DMS 273 (cell line): ENCODE measurements around the gene ACTG2.
A peak's percentile ranks its signal among the peaks of the same experiment; 100 is the strongest.
"Not testable (repeated sequence)": the region's sequence is repeated elsewhere in the genome, so short reads cannot be mapped to it uniquely, and the experiment has no call there.

ENCODE experiments used
- DNase-seq: peaks from one replicate; lab custom pipeline; 2025; ENCODE audit not compliant: unreplicated experiment; lab: John Stamatoyannopoulos, UW

The ACTG2 gene

DNA sequence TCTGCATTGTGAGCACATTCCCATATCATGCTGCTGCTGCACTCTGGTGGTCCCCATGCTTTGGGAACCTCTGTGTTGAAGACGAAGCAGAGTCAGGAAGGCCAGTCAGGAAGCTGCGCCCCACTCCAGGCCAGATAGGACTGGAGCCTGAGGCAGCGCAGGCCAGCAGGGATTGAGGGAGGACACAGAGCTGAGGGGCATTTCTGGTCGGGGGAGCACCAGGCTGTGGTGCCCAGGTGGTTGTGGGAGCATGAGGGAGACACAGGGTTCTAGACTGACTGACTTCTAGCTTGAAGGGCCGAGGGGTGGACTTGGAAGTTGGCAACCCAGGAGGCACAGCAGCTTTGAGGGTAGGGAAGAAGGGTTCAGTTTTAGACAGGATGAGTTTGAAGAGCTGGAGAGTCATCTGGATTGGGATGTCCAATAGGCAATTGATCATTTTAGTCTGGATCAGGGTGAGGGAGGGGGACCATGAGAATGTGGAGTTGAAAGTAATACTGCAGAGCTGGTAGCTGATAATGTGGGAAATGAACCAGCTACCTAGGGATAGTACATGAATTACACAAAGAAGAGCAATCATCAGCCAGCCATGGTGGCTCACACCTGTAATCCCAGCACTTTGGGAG, 1.4 kb upstream of the ACTG2 start:
- DNase-seq, result no peak

DNA sequence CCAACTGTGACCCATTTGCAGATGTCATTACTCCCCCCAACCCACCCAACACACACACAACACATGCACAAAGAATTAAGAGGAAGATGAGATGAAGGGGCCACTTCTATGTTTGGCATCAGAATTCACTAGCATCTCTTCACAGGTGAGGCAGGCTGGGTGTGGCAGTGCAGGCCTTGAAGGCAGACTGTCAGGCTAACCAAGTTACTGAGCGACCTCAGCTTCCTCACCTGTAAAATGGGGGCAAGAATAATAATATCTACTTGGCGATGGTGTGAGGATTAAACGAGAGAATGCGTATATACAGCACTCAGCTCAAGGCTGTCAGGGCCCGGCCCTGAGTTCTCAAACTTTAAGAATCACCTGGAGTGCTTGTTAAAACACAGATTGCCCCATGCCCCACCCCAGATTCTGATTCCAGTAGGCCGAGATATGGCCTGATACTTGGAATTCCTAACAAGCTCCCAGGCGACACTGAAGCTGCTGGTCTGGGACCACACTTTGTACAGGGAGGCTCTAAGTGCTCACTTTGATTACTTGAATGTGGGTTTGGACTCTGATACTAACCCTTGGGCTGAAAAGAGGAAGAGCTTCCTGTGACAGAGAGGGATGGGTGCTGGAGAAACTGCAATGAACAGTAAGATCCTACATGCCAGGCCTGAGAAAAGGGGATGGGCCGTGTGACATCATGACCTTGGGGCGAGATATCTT, 1.1 kb downstream of the ACTG2 start:
- no peak for DNase-seq

DNA sequence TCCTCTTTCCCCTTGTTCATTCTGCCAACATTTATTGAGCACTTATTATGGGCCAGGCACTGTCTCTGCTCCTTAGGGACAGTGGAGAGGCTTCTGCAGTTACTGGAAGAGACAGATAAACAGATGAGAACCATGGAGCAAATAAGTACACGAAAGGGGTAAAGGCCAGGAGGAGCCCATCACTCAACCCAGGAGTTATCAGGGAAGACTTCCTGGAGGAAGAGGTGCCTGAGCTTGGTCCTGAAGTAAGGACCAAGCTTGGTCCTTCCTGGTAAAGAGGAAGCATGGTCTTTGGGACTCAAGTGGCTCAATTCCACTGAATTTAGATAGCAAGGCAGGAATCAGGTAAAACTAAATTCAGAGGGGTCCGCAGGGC, 1.7 kb downstream of the ACTG2 start:
- DNase-seq, result no peak

DNA sequence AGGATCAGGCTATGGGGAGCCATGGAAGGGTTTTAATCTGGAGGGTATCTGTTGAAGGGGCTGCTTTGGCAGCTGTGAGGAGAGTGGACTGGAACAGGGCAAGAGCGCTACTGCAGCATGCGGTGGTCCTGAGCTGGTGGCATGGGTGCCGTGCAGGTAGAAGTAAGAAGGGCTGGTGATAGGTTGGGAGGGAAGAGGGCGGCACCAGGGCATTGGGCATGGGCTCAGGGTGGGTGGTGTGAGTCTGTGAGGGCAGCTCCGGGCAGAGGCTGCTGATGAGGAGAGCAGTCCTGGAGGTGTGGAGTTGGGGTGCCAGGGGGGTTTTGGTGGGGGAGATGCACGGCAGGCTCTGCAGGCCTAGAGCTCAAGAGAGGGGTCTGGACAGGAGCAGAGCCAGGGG, 2.1 kb downstream of the ACTG2 start:
- DNase-seq, result no peak

DNA sequence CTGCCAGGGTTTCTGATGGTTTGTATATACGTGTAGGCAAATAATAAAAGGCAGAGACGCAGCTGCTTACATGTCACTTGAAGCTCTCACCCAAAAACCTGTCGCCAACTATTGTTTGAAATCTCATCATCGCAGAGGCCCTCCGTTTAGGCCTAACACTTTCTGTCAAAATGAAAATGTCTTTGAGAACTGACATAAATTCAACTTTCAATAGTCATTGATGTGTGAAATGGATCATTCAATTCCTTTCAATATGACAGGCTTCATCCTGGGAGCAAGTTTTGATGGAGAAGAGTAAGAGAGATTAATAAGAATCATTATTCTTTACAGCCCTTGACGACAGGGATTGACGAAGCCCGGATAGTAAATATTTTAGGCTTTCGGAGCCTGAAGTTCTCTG, 2.7 kb downstream of the ACTG2 start:
- no peak for DNase-seq

DNA sequence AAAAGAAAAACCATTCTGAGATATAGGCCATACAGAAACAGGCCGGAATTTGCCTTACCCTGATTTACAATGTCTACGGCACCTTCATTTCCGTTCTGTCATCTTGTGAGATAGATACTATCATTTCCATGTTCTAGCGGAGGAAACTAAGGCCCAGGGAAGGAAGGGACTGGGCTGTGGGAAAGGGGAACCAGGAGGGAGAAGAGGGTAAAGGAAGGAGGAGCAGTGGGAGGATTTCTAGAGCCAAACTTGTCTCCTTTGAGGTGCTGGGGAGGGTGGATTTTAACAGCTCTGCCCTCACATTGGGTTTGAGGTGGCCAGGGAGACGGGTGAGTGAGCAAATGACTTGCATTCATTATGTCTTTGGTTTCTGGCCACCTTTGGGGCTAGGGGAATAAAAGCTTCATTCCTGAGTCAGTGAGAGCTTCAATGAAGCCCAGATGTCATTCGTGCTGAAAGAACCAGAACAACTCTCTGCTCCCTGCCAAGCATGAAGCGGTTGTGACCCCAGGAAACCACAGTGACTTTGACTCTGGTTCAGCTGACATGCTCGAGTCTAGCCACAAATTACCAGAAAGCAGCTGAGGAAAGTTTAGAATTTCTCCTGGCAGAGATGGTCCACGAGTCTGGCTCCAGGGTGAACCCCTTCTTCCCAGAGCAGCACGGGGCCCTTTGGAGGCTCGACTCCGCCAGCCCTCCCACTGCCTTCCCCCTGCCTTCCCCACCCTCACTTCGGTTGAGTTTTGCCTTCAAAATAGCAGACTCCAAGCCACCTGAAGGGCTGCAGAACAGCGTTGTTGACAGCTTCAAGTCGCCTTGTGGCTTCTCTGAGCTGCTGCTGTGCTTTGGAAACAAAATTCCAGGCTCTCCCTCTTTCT, 3.8 kb downstream of the ACTG2 start:
- no peak for DNase-seq

DNA sequence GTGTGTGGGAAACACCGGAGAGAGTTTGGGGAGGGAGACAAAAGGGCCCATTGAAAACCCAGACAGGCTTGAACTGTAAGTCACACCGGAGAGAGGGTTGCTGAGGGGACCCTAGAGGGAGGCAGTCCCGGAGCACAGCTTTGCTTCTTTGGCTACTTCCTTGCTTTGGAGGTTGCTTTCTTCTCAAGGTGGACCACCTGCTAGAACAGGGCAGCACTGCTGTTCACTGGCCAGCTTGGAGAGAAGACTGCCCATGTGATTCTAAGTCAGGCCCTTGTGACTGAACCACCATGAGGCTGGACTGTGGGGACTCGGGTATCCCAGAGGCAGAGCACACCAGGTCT, 4.4 kb downstream of the ACTG2 start:
- DNase-seq, result no peak

DNA sequence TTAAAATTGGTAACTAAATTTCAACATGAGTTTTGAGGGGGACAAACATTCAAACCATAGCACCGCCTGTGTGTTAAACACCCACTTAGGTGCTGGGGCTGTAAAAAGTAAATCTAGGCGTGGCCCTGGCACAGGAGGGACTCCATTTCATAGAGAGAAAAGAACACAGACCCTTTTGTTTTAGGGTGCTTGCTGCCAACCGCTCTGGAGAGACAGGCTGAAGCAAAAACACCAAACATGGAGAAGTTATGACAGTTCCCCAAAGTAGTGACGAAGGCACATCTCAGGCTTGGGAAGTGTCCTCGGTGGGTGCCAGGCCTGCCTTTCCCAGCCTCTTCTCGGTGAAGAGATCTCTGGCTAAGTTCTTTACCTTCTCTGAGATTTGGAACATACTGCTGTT, 5.1 kb downstream of the ACTG2 start:
- no peak for DNase-seq

DNA sequence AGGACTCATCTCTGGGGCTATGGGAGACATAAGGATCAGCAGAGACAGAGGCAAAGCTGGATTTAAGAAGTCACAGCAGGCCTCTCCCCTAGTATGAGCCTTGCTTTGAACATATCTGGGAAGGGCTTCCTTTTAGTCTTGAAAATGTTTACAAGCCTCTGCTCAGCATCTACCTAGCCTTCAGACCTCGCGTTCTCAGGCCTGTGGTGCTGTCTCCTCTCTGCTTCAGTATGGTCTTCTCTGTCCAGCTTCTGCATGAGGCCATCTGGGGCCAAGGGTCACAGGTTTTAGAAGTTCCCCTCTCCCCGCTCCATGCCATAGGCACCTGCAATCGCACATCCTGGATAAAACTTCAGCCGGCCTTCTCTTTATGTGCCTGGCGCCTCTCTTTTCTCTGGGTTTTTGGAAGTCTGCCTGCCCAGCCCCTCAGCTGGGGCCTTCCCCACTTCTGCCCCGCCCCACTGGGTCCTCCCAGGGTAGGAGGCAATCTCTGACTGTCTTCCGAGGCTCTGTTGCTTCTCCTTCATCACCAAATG, 7.1 kb downstream of the ACTG2 start:
- peak; percentile 88 for DNase-seq

DNA sequence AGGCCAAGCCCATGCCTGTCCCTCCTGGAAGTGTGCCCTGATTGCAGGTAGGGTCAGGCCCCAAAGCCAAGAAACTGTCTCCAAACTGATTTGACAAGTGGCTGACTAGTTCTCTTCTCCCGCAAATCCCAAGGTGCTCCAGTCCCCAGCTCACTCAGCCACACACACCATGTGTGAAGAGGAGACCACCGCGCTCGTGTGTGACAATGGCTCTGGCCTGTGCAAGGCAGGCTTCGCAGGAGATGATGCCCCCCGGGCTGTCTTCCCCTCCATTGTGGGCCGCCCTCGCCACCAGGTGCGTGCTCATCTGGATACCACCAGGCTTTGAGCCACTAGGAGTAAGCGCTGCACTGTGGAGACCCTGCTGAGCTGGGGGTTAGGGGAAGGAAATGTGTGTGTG, 8.3 kb downstream of the ACTG2 start:
- no peak for DNase-seq

DNA sequence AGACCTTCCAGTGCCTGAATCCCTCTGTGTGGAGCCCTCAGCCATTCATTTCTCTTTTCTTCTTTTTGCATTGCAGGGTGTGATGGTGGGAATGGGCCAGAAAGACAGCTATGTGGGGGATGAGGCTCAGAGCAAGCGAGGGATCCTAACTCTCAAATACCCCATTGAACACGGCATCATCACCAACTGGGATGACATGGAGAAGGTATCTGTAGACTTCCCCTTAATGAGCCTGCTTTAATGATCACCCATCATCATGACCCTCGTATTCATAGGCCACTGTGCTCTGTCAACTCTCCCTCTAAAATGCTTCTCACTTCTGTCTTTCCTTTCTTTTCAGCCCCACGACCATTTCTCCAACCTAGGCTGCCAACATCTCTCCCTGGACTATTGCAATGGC, 9.5 kb downstream of the ACTG2 start:
- no peak for DNase-seq

DNA sequence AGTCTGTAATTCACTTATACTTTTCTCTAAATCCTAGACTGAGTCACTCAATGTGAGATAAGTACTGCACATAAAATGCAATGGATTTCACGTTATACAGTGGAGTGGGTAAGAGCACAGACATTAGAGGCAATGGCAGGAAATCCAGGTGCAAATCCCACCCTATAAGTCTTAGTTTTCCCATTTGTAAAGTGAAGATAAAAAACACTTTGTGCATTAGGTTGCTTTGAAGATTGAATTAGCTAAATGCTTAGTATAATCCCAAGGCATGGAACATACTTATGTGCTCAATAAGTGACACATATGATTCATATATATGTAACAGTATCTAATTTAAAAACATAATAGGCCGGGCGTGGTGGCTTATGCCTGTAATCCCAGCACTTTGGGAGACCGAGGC, 10.5 kb downstream of the ACTG2 start:
- no peak for DNase-seq

DNA sequence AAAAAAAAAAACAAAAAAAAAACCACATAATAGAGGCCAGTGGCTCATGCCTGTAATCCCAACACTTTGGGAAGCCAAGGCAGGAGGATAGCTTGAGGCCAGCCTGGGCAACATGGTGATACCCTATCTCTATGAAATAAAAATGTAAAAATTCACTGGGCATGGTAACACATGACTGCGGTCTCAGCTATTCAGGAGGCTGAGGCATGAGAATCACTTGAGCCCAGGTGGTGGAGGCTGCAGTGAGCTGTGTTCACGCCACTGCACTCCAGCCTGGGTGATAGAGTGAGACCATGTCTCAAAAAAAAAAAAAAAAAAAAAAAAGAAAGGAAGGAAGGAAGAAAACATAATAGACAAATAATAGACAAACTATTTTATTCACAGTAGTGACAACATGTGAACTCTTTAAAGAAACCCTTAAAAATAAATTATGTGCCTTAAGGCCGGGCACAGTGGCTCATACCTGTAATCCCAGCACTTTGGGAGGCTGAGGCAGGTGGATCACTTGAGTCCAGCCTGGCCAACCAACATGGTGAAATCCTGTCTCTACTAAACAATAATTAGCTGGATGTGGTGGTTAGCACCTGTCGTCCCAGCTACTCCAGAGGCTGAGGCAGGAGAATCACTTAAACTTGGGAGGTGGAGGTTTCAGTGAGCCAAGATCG, 11.3 kb downstream of the ACTG2 start:
- DNase-seq, result not testable (repeated sequence)

DNA sequence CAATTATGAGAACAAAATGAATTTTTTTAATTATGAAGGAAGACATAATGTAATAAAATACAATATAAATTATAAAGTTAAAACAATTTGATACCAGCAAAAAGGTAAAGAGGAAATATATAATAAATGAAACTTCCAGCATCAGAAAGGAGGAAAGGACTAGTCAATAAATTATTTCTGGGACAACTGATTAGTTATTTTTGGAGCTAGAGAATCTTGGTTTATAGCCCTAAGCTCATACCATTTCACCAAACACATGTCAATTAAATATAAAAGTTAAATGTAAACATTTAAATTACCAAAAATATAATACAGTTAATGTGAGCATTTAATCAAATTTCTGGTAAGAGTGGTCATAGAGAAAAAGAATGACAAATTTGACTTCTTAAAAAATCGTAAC, 12.1 kb downstream of the ACTG2 start:
- no peak for DNase-seq

DNA sequence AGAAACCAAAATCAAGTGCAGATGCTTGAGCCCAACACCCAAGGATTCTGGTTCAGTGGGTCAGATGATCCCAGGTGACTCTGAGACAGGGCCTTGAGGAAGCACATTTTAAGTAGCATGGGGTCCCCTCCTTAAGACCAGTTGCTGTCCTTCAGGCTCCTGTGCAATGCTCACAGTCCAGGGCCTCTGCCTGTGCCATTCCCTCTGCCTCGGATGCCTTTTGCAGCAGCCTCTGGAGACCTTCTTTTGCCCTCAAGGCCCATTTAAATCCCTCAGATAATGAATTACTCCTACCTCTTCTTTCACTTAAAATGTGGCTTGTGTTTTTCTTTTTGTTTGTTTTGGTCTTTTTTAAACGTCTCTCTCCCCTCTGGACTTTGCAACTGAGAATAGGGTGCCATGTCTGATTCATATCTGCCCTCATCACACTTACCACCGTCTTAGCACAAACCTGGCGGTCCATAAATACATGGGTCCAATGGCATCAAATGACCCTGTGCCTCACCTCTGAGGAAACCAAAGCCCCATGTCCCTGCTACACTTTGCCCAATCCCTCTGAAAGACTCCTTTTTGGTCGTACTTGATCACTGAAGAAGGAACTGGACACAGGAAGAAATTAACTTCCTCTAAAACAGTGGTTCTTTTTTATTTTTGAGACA, 14.2 kb downstream of the ACTG2 start:
- DNase-seq, result no peak

DNA sequence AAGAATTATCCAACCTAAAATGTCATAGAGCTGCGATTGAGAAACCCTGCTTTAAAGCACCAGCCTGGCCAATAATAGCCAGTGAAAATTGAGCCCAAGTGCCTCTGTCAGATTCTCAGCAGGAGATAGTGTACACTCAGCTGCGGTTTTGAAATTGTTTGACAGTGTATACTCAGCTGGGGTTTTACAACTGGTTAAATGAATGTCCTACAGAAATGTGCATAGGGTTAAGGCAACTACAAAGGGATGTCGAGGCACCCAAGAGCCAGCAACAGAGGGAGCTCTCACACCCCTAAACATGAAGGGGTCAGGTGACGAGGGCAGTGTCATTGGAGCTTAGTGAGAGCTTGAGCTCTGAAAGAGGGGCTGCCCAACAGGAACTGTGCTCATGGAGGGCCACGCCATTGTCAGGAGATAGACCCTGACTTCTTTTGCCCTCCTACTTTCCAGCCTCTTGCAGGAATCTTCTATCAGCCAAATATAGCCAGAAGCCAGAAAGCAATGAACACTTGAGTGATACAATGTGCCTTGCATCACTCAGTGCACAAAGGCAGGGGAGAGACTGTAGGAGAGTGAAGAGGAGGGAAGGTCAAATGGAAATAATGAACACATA, 15.1 kb downstream of the ACTG2 start:
- DNase-seq, result peak; percentile 40

DNA sequence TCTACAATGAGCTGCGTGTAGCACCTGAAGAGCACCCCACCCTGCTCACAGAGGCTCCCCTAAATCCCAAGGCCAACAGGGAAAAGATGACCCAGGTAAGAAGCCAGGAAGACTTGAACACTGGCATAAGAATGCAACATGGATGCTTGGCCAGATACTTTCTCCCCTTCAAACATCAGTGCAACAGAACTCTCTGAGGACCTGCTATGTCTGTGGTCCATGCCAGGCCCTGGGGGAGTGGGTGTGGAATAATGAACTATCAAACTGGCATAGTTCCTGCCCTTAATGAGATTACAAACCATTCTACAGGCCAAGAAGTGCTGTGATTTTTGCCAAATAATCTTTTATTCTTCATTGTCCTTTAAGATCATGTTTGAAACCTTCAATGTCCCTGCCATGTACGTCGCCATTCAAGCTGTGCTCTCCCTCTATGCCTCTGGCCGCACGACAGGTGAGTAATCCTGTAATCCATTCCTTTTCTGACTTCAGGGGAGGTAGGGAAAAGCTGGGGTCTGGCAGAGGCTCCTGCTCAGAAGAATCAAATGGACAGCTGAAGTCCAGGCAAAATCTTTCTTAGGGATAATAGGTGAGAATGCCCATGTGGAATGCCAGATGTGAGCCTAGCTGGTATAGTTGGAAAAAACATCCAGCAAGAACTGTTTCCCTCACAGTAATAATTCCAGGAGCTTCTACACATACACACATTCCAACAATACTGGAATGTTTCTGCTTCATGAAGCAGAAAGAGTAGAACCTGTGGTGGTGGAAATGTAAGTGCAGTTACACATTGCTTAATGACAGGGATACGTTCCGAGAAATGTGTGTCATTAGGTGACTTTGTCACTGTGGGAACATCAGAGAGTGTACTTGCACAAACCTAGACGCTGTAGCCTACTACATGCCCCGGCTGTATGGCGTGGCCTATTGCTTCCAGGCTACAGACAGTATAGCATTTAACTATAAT, 16.2 kb downstream of the ACTG2 start:
- no peak for DNase-seq

DNA sequence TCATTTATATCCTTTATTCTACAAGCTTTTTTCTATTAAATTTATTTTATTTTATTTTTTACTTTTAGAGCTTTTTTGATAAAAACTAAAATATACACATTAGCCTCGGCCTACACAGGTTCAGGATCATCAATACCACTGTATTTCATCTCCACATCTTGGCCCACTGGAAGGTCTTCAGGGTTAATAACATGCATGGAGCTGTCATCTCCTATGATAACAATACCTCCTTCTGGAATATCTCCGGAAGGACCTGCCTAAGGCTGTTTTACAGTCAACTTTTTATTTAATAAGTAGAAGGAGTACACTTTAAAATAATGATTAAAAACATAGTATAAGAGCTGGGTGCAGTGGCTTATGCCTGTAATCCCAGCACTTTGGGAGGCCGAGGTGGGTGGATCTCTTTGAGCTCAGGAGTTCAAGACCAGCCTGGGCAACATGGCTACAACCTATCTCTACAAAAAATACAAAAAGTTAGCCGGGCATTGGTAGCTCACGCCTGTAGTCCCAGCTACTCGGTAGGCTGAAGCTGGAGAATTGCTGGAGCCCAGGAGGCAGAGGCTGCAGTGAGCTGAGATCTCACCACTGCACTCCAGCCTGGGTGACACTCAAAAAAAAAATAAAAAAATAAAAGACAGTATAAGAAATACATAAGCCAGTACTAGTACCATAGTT, 18.2 kb downstream of the ACTG2 start:
- no peak for DNase-seq
